Cardiac muscle cell (in vitro differentiated cells and primary cell): ENCODE results near the gene C16orf96. TPM values are rescaled to one million over a fixed set of nuclear protein-coding genes. Genes with fewer than 3 reads are reported as not detected.

ENCODE experiments used
- DNase-seq, 2 donors: peaks; one replicate each; pipeline versions ENCODE4 v3.0.0 to v3.0.0-alpha.2; 2010 to 2017; ENCODE audit warnings: low read depth in 1 of 2, low spot score in 1 of 2
- H3K27ac ChIP-seq: fragments of 200-600 bp; sonication (generic); 2 replicates; pipeline ENCODE4 v1.5.1; 2016
- H3K27me3 ChIP-seq: fragments of 200-600 bp; sonication (generic); 2 replicates; pipeline ENCODE4 v1.6.0; 2016; ENCODE audit warnings: control low read depth
- H3K36me3 ChIP-seq: fragments of 200-600 bp; sonication (generic); 2 replicates; pipeline ENCODE4 v1.5.1; 2016; ENCODE audit warnings: control low read depth
- H3K4me1 ChIP-seq: fragments of 200-600 bp; sonication (generic); 2 replicates; pipeline ENCODE4 v1.8.1; 2017; ENCODE audit warnings: low read depth, mild to moderate bottlenecking, mixed run types
- H3K4me3 ChIP-seq: fragments of 200-600 bp; sonication (generic); 2 replicates; pipeline ENCODE4 v1.5.1; 2016; ENCODE audit warnings: mild to moderate bottlenecking
- H3K9me3 ChIP-seq: fragments of 200-600 bp; sonication (generic); 2 replicates; pipeline ENCODE4 v1.5.1; 2017; ENCODE audit warnings: low read depth, mild to moderate bottlenecking, control low read depth
- polyA plus RNA-seq: library from polyadenylated mRNA; unstranded; fragments of >200 nt; fragmentation: Nextera tagmentation; extraction: Ambion mirVana; gene quantifications from 2 replicates; pipeline ENCODE4 v1.2.1, GENCODE V29; 2016
- total RNA-seq: library from RNA; depleted of rRNA; stranded (reverse); fragments of >200 nt; gene quantifications from 2 replicates; pipeline ENCODE4 v1.2.3, GENCODE V29; 2016
- TF ChIP-seq, protein P1 (sequence below): IDR thresholded peaks from 2 replicates; pipeline ENCODE4 v1.5.1; 2012; ENCODE audit warnings: low read depth, mild to moderate bottlenecking, low read length

Gene C16orf96
- total and polyA plus RNA-seq, 2 experiments from 2014 or later, result 0.39 to 3.6 TPM

DNA sequence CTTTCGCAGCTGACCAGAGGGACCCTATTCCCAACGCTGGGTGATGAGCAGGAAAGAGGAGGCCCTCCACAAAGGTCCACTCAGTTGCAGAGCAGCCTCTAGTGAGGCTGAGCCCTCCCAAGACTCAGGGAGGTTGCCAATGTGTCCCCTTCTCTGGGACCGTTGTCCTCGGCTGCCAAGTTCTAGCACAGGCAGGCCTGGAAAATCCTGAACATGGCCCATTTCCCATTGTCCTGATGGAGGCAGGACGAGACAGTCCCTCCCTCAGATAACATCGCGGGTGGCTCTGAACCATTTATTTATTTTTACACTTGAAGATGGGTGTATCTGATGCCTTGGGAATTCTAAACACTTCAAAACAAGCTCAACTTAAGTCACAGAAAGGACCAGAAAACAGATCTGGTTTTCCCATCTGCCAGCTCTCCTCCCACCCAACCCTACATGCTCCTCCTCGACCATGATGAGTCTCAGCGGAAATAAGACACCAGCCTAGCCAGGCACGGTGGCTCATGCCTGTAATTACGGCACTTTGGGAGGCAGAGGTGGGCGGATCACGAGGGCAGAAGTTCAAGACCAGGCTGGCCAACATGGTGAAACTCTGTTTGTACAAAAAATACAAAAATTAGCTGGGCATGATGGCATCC lies 30.4 kb upstream of the C16orf96 start:
- Histone ChIP-seq H3K27ac (no peak overlapping the region), H3K36me3 (no peaks in the 10 kb centered on the region), H3K9me3 (no peaks in the 10 kb centered on the region), H3K4me1 (peaks cover 11% of the 10 kb centered on the region), H3K4me3 (no peak overlapping the region), H3K27me3 (no peaks in the 10 kb centered on the region)
- TF ChIP-seq, protein P1, sequence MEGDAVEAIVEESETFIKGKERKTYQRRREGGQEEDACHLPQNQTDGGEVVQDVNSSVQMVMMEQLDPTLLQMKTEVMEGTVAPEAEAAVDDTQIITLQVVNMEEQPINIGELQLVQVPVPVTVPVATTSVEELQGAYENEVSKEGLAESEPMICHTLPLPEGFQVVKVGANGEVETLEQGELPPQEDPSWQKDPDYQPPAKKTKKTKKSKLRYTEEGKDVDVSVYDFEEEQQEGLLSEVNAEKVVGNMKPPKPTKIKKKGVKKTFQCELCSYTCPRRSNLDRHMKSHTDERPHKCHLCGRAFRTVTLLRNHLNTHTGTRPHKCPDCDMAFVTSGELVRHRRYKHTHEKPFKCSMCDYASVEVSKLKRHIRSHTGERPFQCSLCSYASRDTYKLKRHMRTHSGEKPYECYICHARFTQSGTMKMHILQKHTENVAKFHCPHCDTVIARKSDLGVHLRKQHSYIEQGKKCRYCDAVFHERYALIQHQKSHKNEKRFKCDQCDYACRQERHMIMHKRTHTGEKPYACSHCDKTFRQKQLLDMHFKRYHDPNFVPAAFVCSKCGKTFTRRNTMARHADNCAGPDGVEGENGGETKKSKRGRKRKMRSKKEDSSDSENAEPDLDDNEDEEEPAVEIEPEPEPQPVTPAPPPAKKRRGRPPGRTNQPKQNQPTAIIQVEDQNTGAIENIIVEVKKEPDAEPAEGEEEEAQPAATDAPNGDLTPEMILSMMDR, result no peak
- no peak for DNase-seq

DNA sequence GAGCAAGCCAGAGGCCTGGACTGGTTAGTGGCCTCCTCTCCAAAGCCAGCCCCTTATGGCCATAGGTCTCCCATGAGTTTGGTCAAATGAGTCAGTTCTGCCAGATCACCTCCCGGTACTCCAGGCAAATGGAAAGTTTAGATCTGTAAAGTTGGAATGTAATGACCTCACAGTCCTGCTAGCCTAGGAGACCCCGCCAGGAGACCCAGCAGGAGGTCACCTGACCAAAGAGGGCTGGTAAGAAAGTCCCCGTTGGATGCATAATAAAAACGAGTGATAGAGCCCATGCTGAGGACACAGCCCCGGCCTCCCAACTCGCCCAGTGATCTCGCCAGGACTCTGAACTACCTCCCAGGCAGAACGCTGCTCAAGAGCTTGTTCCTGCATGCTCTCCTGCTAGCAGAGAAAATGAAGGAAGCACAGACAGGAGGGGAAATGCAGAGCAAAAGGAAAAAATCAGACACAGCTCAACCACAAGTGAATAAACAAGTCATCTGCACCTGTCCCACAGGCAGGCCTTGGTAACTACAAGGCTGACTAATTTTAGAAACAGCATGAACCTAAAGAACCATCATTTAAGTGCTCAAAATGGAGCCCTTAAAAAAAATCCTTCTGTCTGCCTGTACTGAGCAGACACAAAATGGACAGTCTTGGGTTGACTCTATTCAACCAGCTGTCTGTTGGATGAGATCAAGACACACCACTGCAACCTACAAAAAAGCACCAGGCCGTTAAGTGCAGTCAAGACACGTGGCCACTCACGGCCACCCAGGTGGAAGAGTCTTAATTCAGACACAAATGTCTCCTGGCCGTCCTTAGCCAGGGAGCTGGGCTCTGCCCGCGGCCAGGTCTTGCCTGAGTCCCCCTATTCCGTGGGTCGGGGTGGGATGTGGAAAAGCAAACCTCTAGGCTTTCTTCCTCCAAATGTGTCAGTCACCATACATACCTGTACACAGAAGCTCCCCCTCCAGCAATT lies 26.8 kb upstream of the C16orf96 start:
- Histone ChIP-seq H3K4me1 (peaks cover 11% of the 10 kb centered on the region), H3K4me3 (no peak overlapping the region), H3K27me3 (no peaks in the 10 kb centered on the region), H3K36me3 (peaks cover 2% of the 10 kb centered on the region), H3K27ac (peak overlapping the region; percentile 83), H3K9me3 (no peaks in the 10 kb centered on the region)
- peak; percentile 24 to 54 for DNase-seq
- TF ChIP-seq, protein P1, result no peak

DNA sequence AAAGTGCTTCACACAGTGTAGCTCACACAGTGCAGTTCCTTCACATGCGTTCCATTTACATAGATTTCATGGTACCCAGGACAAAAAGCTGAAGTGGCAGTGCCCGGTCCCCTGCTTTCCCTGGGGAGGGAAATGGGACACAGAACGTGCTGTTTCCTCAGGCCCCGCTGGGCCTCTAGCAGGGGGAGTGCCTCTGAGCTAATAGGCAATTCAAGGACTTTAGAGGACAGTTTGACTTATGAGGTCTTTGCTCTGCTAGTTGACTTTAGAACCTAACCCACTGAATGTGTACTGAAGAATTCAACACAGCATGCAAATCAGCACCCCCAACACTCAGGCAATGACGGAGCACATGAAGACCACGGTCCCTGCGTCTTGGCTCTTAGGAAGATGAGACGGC lies 24.3 kb upstream of the C16orf96 start:
- Histone ChIP-seq H3K9me3 (no peaks in the 10 kb centered on the region), H3K27ac (peak overlapping the region; percentile 47), H3K36me3 (peaks cover 2% of the 10 kb centered on the region), H3K4me3 (no peak overlapping the region), H3K4me1 (peaks cover 11% of the 10 kb centered on the region), H3K27me3 (no peaks in the 10 kb centered on the region)
- TF ChIP-seq, protein P1, result no peak
- DNase-seq, result no peak

DNA sequence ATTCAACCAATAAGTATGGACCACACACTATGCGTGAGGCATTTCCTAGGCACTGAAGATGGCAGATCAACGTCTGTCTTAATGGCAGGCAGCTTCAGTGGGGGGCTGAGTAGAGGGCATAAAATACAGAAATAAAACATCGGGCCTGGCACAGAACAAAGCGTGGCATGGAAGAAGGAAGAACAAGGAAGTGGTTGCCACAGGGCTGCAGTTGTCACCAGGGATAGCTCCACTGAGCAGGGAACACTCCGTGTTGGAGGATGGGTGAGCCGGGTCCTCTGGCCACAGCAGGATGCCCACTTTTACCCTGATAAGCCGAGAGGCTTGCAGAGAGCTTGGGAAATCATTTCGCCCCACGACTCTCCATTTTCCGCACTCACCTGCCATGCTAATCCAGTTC lies 23.9 kb upstream of the C16orf96 start:
- Histone ChIP-seq H3K4me3 (no peak overlapping the region), H3K27me3 (no peaks in the 10 kb centered on the region), H3K4me1 (peaks cover 11% of the 10 kb centered on the region), H3K36me3 (peaks cover 2% of the 10 kb centered on the region), H3K27ac (peak overlapping the region; percentile 47), H3K9me3 (no peaks in the 10 kb centered on the region)
- TF ChIP-seq, protein P1, result no peak
- DNase-seq, result no peak

DNA sequence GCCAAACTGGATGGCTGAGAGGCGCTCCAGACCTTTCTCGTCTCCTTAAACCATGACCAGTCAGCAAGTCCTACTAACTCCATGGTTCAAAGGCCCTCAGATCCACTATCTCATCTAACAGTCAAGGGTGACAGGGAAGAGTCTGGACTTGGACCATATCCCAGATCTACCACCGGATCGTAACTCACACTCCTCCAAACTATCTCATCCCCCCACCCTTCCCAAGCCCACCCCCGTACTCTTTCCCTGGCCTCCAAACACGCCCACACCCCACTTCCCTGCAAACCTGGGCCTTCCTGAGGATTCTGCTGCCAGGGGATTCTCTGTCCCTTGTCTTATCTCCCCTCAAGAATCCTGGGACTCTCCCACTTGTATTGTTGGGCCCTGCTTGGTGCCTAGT lies 22.6 kb upstream of the C16orf96 start:
- H3K36me3 ChIP-seq, result peaks cover 2% of the 10 kb centered on the region
- TF ChIP-seq, protein P1, result no peak
- H3K27ac ChIP-seq, result no peak overlapping the region
- DNase-seq, result no peak
- H3K4me1 ChIP-seq, result peaks cover 11% of the 10 kb centered on the region
- H3K9me3 ChIP-seq, result no peaks in the 10 kb centered on the region
- no peak overlapping the region for H3K4me3 ChIP-seq
- H3K27me3 ChIP-seq, result no peaks in the 10 kb centered on the region
